Calu3 (cell line): ENCODE results near the gene PRKCA. TPM values are rescaled to one million over a fixed set of nuclear protein-coding genes. Genes with fewer than 3 reads are reported as not detected.

Source experiments
- BruUV-seq: library from RNA; stranded (reverse); fragments of 400-500 nt; replicated peaks from 2 replicates; lab custom pipeline; 2021; lab: Mats Ljungman, UMichigan
- CTCF ChIA-PET: fragments of 300-600 bp; sonication (Branson Sonifier 250); formaldehyde crosslinking; loops from one replicate; lab custom pipeline; 2022; ENCODE audit warnings: antibody characterized with exemption; lab: Charles Lee
- DNase-seq: peaks from one replicate; pipeline ENCODE4 v3.0.0; 2022
- H3K27ac Mint-ChIP-seq: one replicate; pipeline ENCODE4 v1.8.0; 2022; ENCODE audit warnings: mixed read lengths; ENCODE audit not compliant: unreplicated experiment
- H3K27me3 Mint-ChIP-seq: one replicate; pipeline ENCODE4 v1.8.0; 2022; ENCODE audit warnings: mixed read lengths; ENCODE audit not compliant: unreplicated experiment
- H3K36me3 Mint-ChIP-seq: one replicate; pipeline ENCODE4 v1.8.0; 2022; ENCODE audit warnings: mild to moderate bottlenecking, moderate library complexity, mixed read lengths; ENCODE audit not compliant: insufficient read depth, unreplicated experiment
- H3K4me1 Mint-ChIP-seq: one replicate; pipeline ENCODE4 v1.8.0; 2022; ENCODE audit warnings: mild to moderate bottlenecking, low read depth, mixed read lengths; ENCODE audit not compliant: unreplicated experiment
- H3K4me3 Mint-ChIP-seq: one replicate; pipeline ENCODE4 v1.8.0; 2022; ENCODE audit warnings: mild to moderate bottlenecking, low read depth, moderate library complexity, mixed read lengths; ENCODE audit not compliant: unreplicated experiment
- H3K9me3 Mint-ChIP-seq: one replicate; pipeline ENCODE4 v1.8.0; 2022; ENCODE audit warnings: low read depth, mixed read lengths; ENCODE audit not compliant: unreplicated experiment
- CTCF ChIP-seq: fragments of 200-600 bp; IDR thresholded peaks from one replicate; pipeline ENCODE4 v1.8.0; 2022; ENCODE audit warnings: antibody characterized with exemption; ENCODE audit not compliant: unreplicated experiment
- intact Hi-C: fragments of 100-400 bp; cut with micrococcal nuclease; formaldehyde crosslinking; loops from one replicate; pipeline ENCODE4 v1.10.0; 2022; ENCODE audit not compliant: unreplicated experiment
- total RNA-seq: library from RNA; stranded (reverse); gene quantifications from 2 replicates; pipeline ENCODE4 v1.2.3, GENCODE V29; 2022

The PRKCA gene
- total RNA-seq, 1 experiment from 2014 or later, result 126 TPM

GRCh38 chr17:66542967-66543520 lies 240.6 kb downstream of the PRKCA start:
- TF ChIP-seq CTCF, result no peak
- H3K27me3 Mint-ChIP-seq, result no peaks in the 10 kb centered on the region
- CTCF ChIA-PET, result no interaction called here
- BruUV-seq, result no TSS peak
- no peaks in the 10 kb centered on the region for H3K9me3 Mint-ChIP-seq
- DNase-seq, result no peak
- H3K36me3 Mint-ChIP-seq, result no peaks in the 10 kb centered on the region
- intact Hi-C loops, result no loop called here
- H3K4me3 Mint-ChIP-seq, result no peak overlapping the region
- no peak overlapping the region for H3K27ac Mint-ChIP-seq
- peaks cover 48% of the 10 kb centered on the region for H3K4me1 Mint-ChIP-seq

- no peak for TF ChIP-seq CTCF
- no TSS peak for BruUV-seq
- intact Hi-C loops, result no loop called here
- Mint-ChIP-seq H3K27ac (no peak overlapping the region), H3K36me3 (no peaks in the 10 kb centered on the region), H3K9me3 (no peaks in the 10 kb centered on the region), H3K4me3 (no peak overlapping the region), H3K27me3 (no peaks in the 10 kb centered on the region), H3K4me1 (peaks cover 51% of the 10 kb centered on the region)
- no peak for DNase-seq
- CTCF ChIA-PET, result no interaction called here
These were observed 241.1 kb downstream of the PRKCA start for GRCh38 chr17:66543526-66543925.

- no TSS peak for BruUV-seq
- Mint-ChIP-seq H3K9me3 (no peaks in the 10 kb centered on the region), H3K4me1 (peaks cover 60% of the 10 kb centered on the region), H3K4me3 (no peak overlapping the region), H3K36me3 (no peaks in the 10 kb centered on the region), H3K27me3 (no peaks in the 10 kb centered on the region), H3K27ac (no peak overlapping the region)
- TF ChIP-seq CTCF, result no peak
- no peak for DNase-seq
- CTCF ChIA-PET, result interaction anchor here (1.1 kb wide), 1 partner anchor 242 kb away, joined by 4 read pairs; no protein-coding TSS in a partner anchor
- intact Hi-C loops, result no loop called here
These were observed 243.5 kb downstream of the PRKCA start for GRCh38 chr17:66545918-66546317.

GRCh38 chr17:66547151-66547865 lies 244.9 kb downstream of the PRKCA start:
- H3K4me1 Mint-ChIP-seq, result peaks cover 56% of the 10 kb centered on the region
- no peak overlapping the region for H3K4me3 Mint-ChIP-seq
- H3K27ac Mint-ChIP-seq, result peak overlapping the region; percentile 42
- H3K27me3 Mint-ChIP-seq, result no peaks in the 10 kb centered on the region
- CTCF ChIA-PET, result interaction anchor here (1.1 kb wide), 1 partner anchor 243 kb away, joined by 4 read pairs; no protein-coding TSS in a partner anchor
- no peak for TF ChIP-seq CTCF
- no peaks in the 10 kb centered on the region for H3K9me3 Mint-ChIP-seq
- H3K36me3 Mint-ChIP-seq, result no peaks in the 10 kb centered on the region
- no TSS peak for BruUV-seq
- no peak for DNase-seq
- intact Hi-C loops, result no loop called here
